Neural crest cell (in vitro differentiated cells): Measurements from ENCODE around the gene RET. TPM values are rescaled to one million over a fixed set of nuclear protein-coding genes. Genes with fewer than 3 reads are reported as not detected.
A peak's percentile ranks its signal among the peaks of the same experiment; 100 is the strongest.

Source experiments
- DNase-seq: peaks from one replicate; pipeline ENCODE4 v3.0.0; 2021; ENCODE audit warnings: low read depth, mixed read lengths, low spot score
- H3K27ac Mint-ChIP-seq: one replicate; pipeline ENCODE4 v1.8.0; 2021; ENCODE audit warnings: mild to moderate bottlenecking, mixed read lengths; ENCODE audit not compliant: unreplicated experiment
- H3K27me3 Mint-ChIP-seq: 2 replicates; pipeline ENCODE4 v1.8.0; 2021; ENCODE audit warnings: low read depth, mild to moderate bottlenecking, mixed read lengths
- H3K36me3 Mint-ChIP-seq: 2 replicates; pipeline ENCODE4 v1.8.0; 2021; ENCODE audit warnings: low read depth, mild to moderate bottlenecking, mixed read lengths
- H3K4me1 Mint-ChIP-seq: 2 replicates; pipeline ENCODE4 v1.8.0; 2021; ENCODE audit warnings: mixed read lengths
- H3K4me3 Mint-ChIP-seq: one replicate; pipeline ENCODE4 v1.8.0; 2021; ENCODE audit warnings: mild to moderate bottlenecking, mixed read lengths
- H3K9me3 Mint-ChIP-seq: 2 replicates; pipeline ENCODE4 v1.8.0; 2021; ENCODE audit warnings: mixed read lengths
- CTCF ChIP-seq: fragments of 200-600 bp; sonication (generic); conservative IDR thresholded peaks from 2 replicates; pipeline ENCODE4 v1.5.0; 2021; ENCODE audit warnings: antibody characterized with exemption, mild to moderate bottlenecking
- total RNA-seq: library from RNA; stranded (reverse); gene quantifications from 2 replicates; pipeline ENCODE4 v1.2.1, GENCODE V29; 2021

Gene RET
- total RNA-seq, 1 donor from 2014 or later: 1.6 TPM

GRCh38 chr10:43125274-43125845, 48.5 kb downstream of the RET start:
- Mint-ChIP-seq H3K36me3 (no peaks in the 10 kb centered on the region), H3K4me1 (peaks cover 15% of the 10 kb centered on the region), H3K4me3 (no peak overlapping the region), H3K27me3 (peaks cover 2% of the 10 kb centered on the region), H3K27ac (no peak overlapping the region), H3K9me3 (no peaks in the 10 kb centered on the region)
- DNase-seq: no peak
- no peak for TF ChIP-seq CTCF

GRCh38 chr10:43125881-43126731, 49.2 kb downstream of the RET start:
- no peak overlapping the region for H3K4me3 Mint-ChIP-seq
- H3K36me3 Mint-ChIP-seq: no peaks in the 10 kb centered on the region
- H3K9me3 Mint-ChIP-seq: no peaks in the 10 kb centered on the region
- H3K27me3 Mint-ChIP-seq: peaks cover 2% of the 10 kb centered on the region
- H3K4me1 Mint-ChIP-seq: peaks cover 8% of the 10 kb centered on the region
- TF ChIP-seq CTCF: no peak
- DNase-seq: no peak
- peak overlapping the region; percentile 6 for H3K27ac Mint-ChIP-seq

GRCh38 chr10:43126759-43127424, 50.0 kb downstream of the RET start:
- Mint-ChIP-seq H3K27ac (no peak overlapping the region), H3K4me1 (no peaks in the 10 kb centered on the region), H3K4me3 (no peak overlapping the region), H3K9me3 (no peaks in the 10 kb centered on the region), H3K27me3 (peaks cover 2% of the 10 kb centered on the region), H3K36me3 (no peaks in the 10 kb centered on the region)
- no peak for TF ChIP-seq CTCF
- no peak for DNase-seq

- no peak for DNase-seq
- TF ChIP-seq CTCF: no peak
- H3K27me3 Mint-ChIP-seq: peaks cover 2% of the 10 kb centered on the region
- H3K9me3 Mint-ChIP-seq: no peaks in the 10 kb centered on the region
- H3K36me3 Mint-ChIP-seq: no peaks in the 10 kb centered on the region
- no peak overlapping the region for H3K4me3 Mint-ChIP-seq
- H3K4me1 Mint-ChIP-seq: no peaks in the 10 kb centered on the region
- H3K27ac Mint-ChIP-seq: no peak overlapping the region
These were observed 50.6 kb downstream of the RET start for GRCh38 chr10:43127442-43127841.

GRCh38 chr10:43128331-43128730, 51.5 kb downstream of the RET start:
- Mint-ChIP-seq H3K9me3 (no peaks in the 10 kb centered on the region), H3K27me3 (peaks cover 2% of the 10 kb centered on the region), H3K36me3 (no peaks in the 10 kb centered on the region), H3K4me1 (no peaks in the 10 kb centered on the region), H3K4me3 (no peak overlapping the region), H3K27ac (no peak overlapping the region)
- no peak for DNase-seq
- no peak for TF ChIP-seq CTCF
